ENCODE results near the gene CD3E.

DNA sequence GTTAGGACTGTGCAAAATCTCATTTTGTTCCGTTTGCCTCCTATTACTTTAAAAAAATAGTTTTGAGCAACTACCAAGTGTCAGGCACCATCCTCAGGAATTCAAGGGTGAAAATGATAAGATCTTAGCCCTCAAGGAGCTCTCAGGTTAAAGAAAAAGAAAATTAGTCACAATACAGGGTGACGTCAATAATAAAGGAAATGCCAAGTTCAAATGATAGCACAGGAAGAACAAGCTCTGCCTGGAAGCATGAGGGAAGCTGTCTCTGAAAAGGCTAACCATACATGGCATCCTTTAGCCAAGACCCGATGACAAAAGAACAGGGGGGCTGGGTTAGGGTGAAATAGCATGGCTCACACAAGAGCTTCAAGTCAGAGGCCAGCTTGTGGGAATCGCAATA, 29.4 kb upstream of the CD3E start:
- TF ChIP-seq, protein P1, sequence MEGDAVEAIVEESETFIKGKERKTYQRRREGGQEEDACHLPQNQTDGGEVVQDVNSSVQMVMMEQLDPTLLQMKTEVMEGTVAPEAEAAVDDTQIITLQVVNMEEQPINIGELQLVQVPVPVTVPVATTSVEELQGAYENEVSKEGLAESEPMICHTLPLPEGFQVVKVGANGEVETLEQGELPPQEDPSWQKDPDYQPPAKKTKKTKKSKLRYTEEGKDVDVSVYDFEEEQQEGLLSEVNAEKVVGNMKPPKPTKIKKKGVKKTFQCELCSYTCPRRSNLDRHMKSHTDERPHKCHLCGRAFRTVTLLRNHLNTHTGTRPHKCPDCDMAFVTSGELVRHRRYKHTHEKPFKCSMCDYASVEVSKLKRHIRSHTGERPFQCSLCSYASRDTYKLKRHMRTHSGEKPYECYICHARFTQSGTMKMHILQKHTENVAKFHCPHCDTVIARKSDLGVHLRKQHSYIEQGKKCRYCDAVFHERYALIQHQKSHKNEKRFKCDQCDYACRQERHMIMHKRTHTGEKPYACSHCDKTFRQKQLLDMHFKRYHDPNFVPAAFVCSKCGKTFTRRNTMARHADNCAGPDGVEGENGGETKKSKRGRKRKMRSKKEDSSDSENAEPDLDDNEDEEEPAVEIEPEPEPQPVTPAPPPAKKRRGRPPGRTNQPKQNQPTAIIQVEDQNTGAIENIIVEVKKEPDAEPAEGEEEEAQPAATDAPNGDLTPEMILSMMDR (IDR thresholded peaks at IDR 0.05): no peak
- TF ChIP-seq ZFX (IDR thresholded peaks at IDR 0.05; ENCODE audit: borderline replicate concordance): no peak
